Keratinocyte (primary cell): ENCODE results near the gene DDA1.

ENCODE experiments used
- CTCF ChIP-seq, 3 experiments: IDR thresholded peaks in 1 of 3; conservative IDR thresholded peaks in 1 of 3; optimal IDR thresholded peaks in 1 of 3; 2 replicates in 2 of 3; 3 replicates in 1 of 3; pipeline versions ENCODE3 to v1.5.1; 2011; ENCODE audit warnings: low read length in 3 of 3, mild to moderate bottlenecking in 3 of 3, moderate library complexity in 2 of 3, control low read depth in 1 of 3, inconsistent platforms in 1 of 3; ENCODE audit not compliant: insufficient read depth in 2 of 3; ENCODE audit errors: extremely low read depth in 1 of 3
- EZH2 ChIP-seq: IDR thresholded peaks from one replicate; pipeline ENCODE4 v1.6.1; 2012; ENCODE audit warnings: inconsistent platforms, mild to moderate bottlenecking, low read length, moderate library complexity

GRCh38 chr19:17365361-17365760 lies 56.0 kb downstream of the DDA1 start:
- no peak for TF ChIP-seq EZH2
- no peak for TF ChIP-seq CTCF (optimal IDR thresholded peaks at IDR 0.05 in 1 of 3, IDR thresholded peaks at IDR 0.05 in 1 of 3, conservative IDR thresholded peaks at IDR 0.05 in 1 of 3; ENCODE audit: extremely low read depth in 1 of 3, insufficient read depth in 2 of 3, low read length in 3 of 3)
